GM21576 (cell line): ENCODE measurements around the gene SPON1.

ENCODE experiments used
- ATAC-seq: cut with Tn5 transposase; IDR thresholded peaks from one replicate; pipeline ENCODE4 v1.9.1; 2021; ENCODE audit warnings: mild to moderate bottlenecking, moderate library complexity; ENCODE audit not compliant: unreplicated experiment

Gene SPON1

GRCh38 chr11:13942971-13943381 is 19.5 kb upstream of the SPON1 start:
- no peak for ATAC-seq

DNA sequence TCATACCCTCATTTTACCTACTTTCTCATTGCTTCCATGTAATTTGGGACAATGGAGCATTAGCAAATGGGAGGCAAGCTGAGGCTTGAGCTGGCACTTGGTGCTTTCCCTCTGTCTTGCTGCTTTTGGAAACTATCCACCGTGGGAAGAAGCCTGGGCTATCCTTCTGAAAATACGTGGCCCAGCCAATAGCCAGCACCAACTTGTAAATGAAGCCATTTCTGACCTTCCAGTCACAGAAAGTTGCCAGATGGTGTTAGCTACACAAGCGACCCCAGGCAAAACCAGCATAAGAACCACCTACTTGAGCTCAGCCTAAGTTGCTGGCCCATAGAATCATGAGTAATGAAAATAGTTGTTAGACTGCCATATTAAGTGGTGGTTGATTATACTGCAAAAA is 18.5 kb upstream of the SPON1 start:
- ATAC-seq = no peak

- ATAC-seq = no peak
Observed at GRCh38 chr11:13944911-13945425, 17.6 kb upstream of the SPON1 start.

DNA sequence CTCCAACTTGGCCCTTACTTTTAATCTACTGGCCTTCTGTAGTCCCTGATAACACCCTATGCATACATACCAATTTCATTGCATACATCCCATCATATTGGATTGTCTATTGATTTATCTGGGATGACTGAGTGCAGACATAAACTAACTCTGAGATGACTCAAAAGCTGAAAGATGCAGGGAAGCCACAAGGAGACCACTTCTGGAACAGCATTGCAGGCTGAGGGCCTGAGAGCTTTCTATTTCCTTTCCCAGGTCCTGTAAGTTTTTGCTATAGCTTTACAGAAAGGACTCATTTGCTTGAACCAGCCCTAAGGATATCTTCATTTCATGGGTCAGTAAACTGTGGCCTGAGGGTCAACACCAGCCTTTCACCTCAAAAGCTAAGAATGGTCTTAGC is 15.1 kb upstream of the SPON1 start:
- ATAC-seq = no peak

- no peak for ATAC-seq
Observed at GRCh38 chr11:13949876-13950275, 12.6 kb upstream of the SPON1 start.

DNA sequence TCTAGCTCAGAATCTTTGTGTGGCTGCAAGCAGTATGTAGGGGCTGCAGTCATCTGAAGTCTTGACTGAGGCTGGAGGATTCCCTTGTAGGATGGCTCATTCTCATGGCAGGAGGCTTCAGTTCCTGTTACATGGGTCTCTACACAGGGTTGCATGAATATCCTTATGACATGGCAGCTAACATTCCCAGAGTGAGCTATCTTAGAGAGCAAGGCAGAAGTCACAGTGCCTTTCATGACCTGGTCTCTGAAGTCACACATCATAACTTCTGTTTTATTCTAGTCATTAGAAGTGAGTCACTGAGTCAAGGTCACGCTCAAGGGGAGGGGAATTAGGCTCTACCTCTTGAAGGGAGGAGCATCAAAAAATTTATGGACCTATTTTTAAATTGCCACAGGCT is 10.3 kb upstream of the SPON1 start:
- no peak for ATAC-seq

DNA sequence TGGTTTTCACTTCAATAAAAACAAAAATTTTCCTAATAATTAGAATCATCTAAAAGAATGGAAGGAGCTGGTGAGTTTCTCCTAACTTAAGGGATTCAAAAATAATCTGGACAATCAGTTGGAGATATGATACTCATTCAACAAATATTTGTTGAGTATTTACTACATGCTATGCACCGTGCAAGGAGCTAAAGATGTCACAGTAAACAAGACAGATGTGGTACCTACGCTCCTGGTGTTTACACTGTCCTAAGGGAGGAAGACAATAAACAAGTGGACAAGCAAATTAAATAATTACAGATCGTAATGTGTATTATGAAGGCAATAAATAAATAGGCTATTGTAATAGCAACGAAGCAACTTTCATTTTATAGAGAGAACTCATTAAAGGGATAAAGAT is 9.9 kb upstream of the SPON1 start:
- no peak for ATAC-seq

DNA sequence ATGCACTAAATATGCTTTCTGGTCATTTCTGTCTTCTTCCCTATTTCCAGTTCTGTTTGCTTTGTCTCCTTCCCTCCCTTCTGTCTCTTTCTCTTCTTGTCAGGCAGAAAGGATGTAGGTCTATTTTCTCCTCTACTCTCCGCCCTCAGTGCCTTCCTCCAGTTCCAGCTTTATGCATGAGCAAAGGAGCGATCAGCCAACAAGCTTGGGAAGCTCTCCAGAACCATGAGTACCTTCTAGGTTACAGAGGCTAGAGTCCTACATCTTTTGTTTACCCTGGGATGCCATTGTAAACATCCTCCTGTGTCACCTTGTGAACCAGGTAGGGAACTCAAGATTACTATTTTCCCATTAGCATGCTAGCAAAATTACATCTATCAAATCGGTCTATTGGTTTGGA is 7.9 kb upstream of the SPON1 start:
- ATAC-seq = no peak

- ATAC-seq = peak; percentile 49
Observed at GRCh38 chr11:13955971-13956421, 6.5 kb upstream of the SPON1 start.

DNA sequence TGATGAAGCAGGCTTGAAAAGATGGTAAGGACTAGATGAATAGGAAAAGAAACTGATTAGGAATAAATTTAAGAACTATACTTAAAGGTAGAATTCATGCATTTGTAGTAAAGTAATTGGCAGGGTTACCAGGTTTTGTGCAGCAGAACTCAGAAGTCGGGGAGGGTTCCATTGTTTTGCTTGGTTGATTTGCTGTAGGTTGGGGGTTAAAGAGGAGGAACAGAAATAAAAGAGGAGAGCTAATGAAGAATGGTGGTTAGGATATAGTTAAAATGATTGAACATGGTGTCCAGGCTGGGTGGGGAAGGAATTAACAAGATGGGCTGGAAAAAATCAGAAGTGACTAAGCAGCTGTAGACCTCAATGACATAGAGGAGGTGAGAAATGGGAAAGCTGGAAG is 5.5 kb upstream of the SPON1 start:
- no peak for ATAC-seq

DNA sequence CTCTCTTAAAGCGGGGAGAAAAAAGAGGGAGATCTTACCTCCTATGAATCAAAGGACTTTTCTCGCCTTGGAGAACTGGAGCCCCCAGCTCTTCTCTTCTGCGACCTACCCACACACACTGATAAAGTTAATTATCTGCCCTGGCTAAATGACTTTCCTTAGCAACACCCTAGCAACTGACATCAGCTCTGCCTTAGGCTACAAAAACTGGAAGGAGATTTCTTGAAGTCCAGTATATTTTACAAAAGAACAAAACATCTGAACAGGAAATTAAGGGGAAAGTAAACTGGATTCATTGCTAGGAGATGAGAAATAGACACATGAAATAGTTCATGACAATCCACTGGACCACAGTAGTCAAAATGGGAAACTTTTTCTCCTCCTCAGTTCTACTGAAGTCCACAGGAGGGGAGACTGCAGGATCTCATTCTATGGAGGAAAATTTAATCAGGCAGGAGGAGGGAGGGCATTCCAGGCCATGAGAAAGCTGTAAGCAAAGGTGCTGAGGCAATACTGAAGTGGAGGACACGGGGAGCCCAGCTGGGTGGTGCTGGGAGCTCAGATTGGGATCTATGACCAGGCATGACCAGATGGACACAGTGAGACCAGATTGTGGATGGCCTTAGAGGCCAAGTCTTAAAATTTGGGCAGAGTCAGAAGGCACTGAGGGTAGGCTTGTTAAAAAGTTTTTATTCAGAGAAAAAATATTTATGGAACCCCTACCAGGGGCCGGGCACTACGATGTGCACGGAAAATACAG is 3.7 kb upstream of the SPON1 start:
- ATAC-seq = no peak

GRCh38 chr11:13962198-13962561 is 343 bp upstream of the SPON1 start:
- ATAC-seq = no peak

GRCh38 chr11:13963169-13963948 is 836 bp downstream of the SPON1 start:
- ATAC-seq = no peak

GRCh38 chr11:13963949-13964770 is 1.6 kb downstream of the SPON1 start:
- ATAC-seq = no peak

GRCh38 chr11:13964771-13965074 is 2.2 kb downstream of the SPON1 start:
- no peak for ATAC-seq

DNA sequence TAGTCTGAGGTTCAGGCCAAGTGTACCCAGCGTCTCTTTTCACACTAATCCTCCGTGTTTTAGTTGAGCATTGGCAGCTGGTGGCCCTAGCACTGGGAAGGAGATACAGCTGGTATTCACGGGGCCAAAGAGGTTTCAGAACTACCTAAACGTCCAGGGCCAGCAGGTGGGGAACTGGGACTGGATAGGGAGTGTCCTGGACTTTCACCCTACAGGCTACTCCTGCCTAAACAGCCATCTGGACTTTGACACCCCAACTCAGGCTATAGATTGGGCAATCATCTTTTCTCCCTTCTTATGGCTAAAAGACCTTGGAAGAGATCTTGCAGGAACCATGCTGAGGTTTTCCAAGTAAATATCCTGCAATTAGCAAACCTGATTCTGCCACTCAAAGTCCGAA is 2.8 kb downstream of the SPON1 start:
- ATAC-seq = no peak

- ATAC-seq = no peak
Observed at GRCh38 chr11:13966013-13966412, 3.5 kb downstream of the SPON1 start.

DNA sequence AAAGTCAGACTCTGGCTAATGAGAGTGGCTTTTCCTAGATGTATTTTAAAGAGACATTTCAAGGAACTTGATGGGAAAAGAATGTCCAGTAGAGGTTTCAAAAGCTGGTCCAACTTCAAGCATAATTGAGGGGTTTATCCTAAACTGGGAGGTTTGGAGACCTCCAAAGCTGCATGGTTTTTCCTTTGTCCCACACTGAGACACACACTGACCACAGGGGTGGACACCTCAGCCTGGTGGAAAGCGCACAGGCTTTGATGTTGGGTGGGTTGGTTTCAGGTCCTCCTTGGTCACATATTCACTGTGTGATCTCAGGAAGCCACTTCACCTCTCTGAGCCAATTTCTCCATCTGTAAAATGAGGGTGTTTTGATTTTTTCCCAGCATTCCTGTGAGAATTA is 4.0 kb downstream of the SPON1 start:
- no peak for ATAC-seq

DNA sequence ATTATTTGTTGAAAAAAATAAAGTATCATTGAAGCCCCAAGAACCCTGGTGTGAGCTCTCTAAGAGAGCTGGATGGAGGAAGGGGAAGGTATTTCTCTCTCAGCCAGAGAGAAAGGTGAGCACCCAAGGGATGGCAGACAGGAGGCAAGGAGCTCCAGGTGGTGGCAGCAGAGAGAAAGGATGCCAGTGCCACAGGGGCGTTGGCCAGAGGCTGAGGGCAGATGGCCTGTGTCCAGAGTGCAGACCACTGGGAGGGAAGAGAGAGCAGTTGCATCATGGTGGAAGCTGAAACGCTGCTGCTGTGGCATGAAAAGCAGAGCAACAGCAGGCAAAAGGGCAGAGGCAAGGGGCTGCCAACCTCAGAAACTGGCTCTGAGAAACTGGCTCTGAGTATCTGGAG is 8.5 kb downstream of the SPON1 start:
- ATAC-seq = no peak

- no peak for ATAC-seq
Observed at GRCh38 chr11:13972043-13972910, 9.8 kb downstream of the SPON1 start.

DNA sequence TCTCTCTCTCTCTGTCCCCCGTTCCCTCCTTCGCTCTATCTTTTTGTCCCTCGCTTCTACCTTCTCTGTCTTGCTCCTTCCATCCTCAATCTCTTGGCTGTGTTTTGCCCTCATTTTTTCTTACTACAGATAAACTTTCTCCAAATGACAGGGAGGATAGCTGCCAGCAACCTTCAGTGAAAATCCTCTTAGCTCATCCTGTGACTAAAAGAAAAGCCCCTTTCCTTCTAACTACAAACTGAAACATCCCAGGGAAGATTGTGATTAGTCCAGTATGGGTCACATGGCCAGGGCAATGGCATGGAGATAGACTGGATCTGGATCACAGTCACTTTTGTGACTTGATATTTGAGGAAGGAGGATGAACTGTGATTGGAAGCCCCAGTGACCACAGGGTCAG is 10.4 kb downstream of the SPON1 start:
- no peak for ATAC-seq
